ENCODE measurements around the gene SPOCK1. TPM values are rescaled to one million over a fixed set of nuclear protein-coding genes. Genes with fewer than 3 reads are reported as not detected.
"Not testable (repeated sequence)": the region's sequence is repeated elsewhere in the genome, so short reads cannot be mapped to it uniquely, and the experiment has no call there.

Gene SPOCK1
- total and polyA plus RNA-seq, 2 of the 4 experiments (the other 2 are of a cell fraction) = 5.0 to 20.3 TPM

GRCh38 chr5:137260820-137261695 lies 238.1 kb downstream of the SPOCK1 start:
- no peak overlapping the region for H3K4me2 ChIP-seq (ENCODE audit: low read depth, low read length)
- H3K4me3 ChIP-seq (ENCODE audit: insufficient read depth, low read depth, low read length) = no peak overlapping the region
- no peaks in the 10 kb centered on the region for H3K79me1 ChIP-seq (ENCODE audit: low read depth in 1 of 2, low read length in 2 of 2)
- no peak overlapping the region for H3K9ac ChIP-seq (ENCODE audit: low read depth, low read length)
- H3K23ac ChIP-seq (ENCODE audit: low read depth, low read length) = no peak overlapping the region
- TF ChIP-seq BHLHE40 (IDR thresholded peaks at IDR 0.05; ENCODE audit: low read depth, low read length) (no peak), FOS (IDR thresholded peaks at IDR 0.05; ENCODE audit: low read depth, low read length) (no peak), RCOR1 (IDR thresholded peaks at IDR 0.05; ENCODE audit: insufficient replicate concordance, low read length) (no peak), CHD1 (IDR thresholded peaks at IDR 0.05; ENCODE audit: low read depth, low read length) (no peak), RFX5 (IDR thresholded peaks at IDR 0.05; ENCODE audit: low read depth, low read length) (no peak)
- TF ChIP-seq, protein P1, sequence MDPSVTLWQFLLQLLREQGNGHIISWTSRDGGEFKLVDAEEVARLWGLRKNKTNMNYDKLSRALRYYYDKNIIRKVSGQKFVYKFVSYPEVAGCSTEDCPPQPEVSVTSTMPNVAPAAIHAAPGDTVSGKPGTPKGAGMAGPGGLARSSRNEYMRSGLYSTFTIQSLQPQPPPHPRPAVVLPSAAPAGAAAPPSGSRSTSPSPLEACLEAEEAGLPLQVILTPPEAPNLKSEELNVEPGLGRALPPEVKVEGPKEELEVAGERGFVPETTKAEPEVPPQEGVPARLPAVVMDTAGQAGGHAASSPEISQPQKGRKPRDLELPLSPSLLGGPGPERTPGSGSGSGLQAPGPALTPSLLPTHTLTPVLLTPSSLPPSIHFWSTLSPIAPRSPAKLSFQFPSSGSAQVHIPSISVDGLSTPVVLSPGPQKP (IDR thresholded peaks at IDR 0.05; ENCODE audit: borderline replicate concordance, low read depth, low read length) = no peak
- no peak overlapping the region for H4K91ac ChIP-seq (ENCODE audit: insufficient read depth, low read depth, low read length)
- no peak overlapping the region for H2BK20ac ChIP-seq (ENCODE audit: low read depth, low read length)
- WGBS, 2 experiments (ENCODE audit: extremely low coverage in 2 of 2, insufficient read length in 1 of 2) = 100% methylated on average over 2 of the region's 5 CpGs; no CpG with 5 or more reads in 1 of the 2 experiments
- no peak overlapping the region for H3K4ac ChIP-seq (ENCODE audit: low read depth, low read length)
- H2BK5ac ChIP-seq (ENCODE audit: low read depth, low read length, poor library complexity, severe bottlenecking) = no peak overlapping the region
- ChIA-PET CTCF (interaction anchor here (0.5 kb wide), 2 partner anchors 21 to 200 kb away, joined by 3 to 4 read pairs; no protein-coding TSS in a partner anchor), POLR2A (ENCODE audit: unreplicated experiment) (no interaction called here)
- in situ Hi-C loops (cut with MboI; ENCODE audit: low sequenced_read_pairs) = no loop called here
- no peaks in the 10 kb centered on the region for H3K36me3 ChIP-seq (ENCODE audit: control insufficient read depth, insufficient read depth, low read length)
- H3K4me1 ChIP-seq (ENCODE audit: control insufficient read depth, insufficient read depth, low read length) = no peaks in the 10 kb centered on the region; the same call in 1 of the 2 replicates
- H3K27ac ChIP-seq (ENCODE audit: insufficient read depth, low read length) = no peak overlapping the region
- no peak overlapping the region for H2BK120ac ChIP-seq (ENCODE audit: low read depth, low read length)
- H3K14ac ChIP-seq (replicated peaks; ENCODE audit: low read depth, low read length) = no peak overlapping the region
- H3K18ac ChIP-seq (ENCODE audit: low read depth, low read length) = no peak overlapping the region
- H2AK9ac ChIP-seq (replicated peaks; ENCODE audit: low read depth, low read length, poor library complexity) = no peak overlapping the region
- no peaks in the 10 kb centered on the region for H3K9me1 ChIP-seq (ENCODE audit: insufficient read depth, low read length)
- no peak overlapping the region for H2AFZ ChIP-seq (replicated peaks; ENCODE audit: low read length, poor library complexity)
- intact Hi-C loops (cut with micrococcal nuclease) = no loop called here
- H4K8ac ChIP-seq (ENCODE audit: low read depth in 2 of 2, low read length in 2 of 2) = no peak overlapping the region
- H4K20me1 ChIP-seq (ENCODE audit: insufficient read depth, low read length) = no peaks in the 10 kb centered on the region
- no peak overlapping the region for H2BK15ac ChIP-seq (ENCODE audit: low read depth, low read length)
- no peak overlapping the region for H2AK5ac ChIP-seq (ENCODE audit: low read depth, low read length)
- dilution Hi-C loops (cut with HindIII; ENCODE audit: low sequenced_read_pairs, unreplicated experiment) = no loop called here
- H4K5ac ChIP-seq (ENCODE audit: low read depth, low read length) = no peak overlapping the region
- no peak for ATAC-seq (ENCODE audit: low read depth)
- H3K56ac ChIP-seq (ENCODE audit: extremely low read depth, insufficient read depth, low read length) = no peak overlapping the region
- H3K9me3 ChIP-seq (ENCODE audit: control insufficient read depth, insufficient read depth, low read length) = no peaks in the 10 kb centered on the region
- no peaks in the 10 kb centered on the region for H3K27me3 ChIP-seq (ENCODE audit: control insufficient read depth, insufficient read depth, low read length)
- BruUV-seq (replicated peaks) = no TSS peak
- DNase-seq = no peak

GRCh38 chr5:137259115-137259514 lies 240.0 kb downstream of the SPOCK1 start:
- POLR2A ChIA-PET (ENCODE audit: unreplicated experiment); H3K79me1 ChIP-seq (ENCODE audit: low read depth in 1 of 2, low read length in 2 of 2); H4K5ac ChIP-seq (ENCODE audit: low read depth, low read length); ATAC-seq (ENCODE audit: low read depth); H3K4me3 ChIP-seq (ENCODE audit: insufficient read depth, low read depth, low read length); dilution Hi-C loops (cut with HindIII; ENCODE audit: low sequenced_read_pairs, unreplicated experiment); H3K18ac ChIP-seq (ENCODE audit: low read depth, low read length); H2AFZ ChIP-seq (replicated peaks; ENCODE audit: low read length, poor library complexity); H3K4me2 ChIP-seq (ENCODE audit: low read depth, low read length); H2AK9ac ChIP-seq (replicated peaks; ENCODE audit: low read depth, low read length, poor library complexity); DNase-seq; in situ Hi-C loops (cut with MboI; ENCODE audit: low sequenced_read_pairs); H3K27me3 ChIP-seq (ENCODE audit: control insufficient read depth, insufficient read depth, low read length); H3K23ac ChIP-seq (ENCODE audit: low read depth, low read length); H3K9me1 ChIP-seq (ENCODE audit: insufficient read depth, low read length); H2AK5ac ChIP-seq (ENCODE audit: low read depth, low read length); H2BK15ac ChIP-seq (ENCODE audit: low read depth, low read length); BruUV-seq (replicated peaks); H3K9ac ChIP-seq (ENCODE audit: low read depth, low read length); H2BK5ac ChIP-seq (ENCODE audit: low read depth, low read length, poor library complexity, severe bottlenecking); H2BK120ac ChIP-seq (ENCODE audit: low read depth, low read length); H4K20me1 ChIP-seq (ENCODE audit: insufficient read depth, low read length); H3K56ac ChIP-seq (ENCODE audit: extremely low read depth, insufficient read depth, low read length); H3K27ac ChIP-seq (ENCODE audit: insufficient read depth, low read length); H3K9me3 ChIP-seq (ENCODE audit: control insufficient read depth, insufficient read depth, low read length); H4K91ac ChIP-seq (ENCODE audit: insufficient read depth, low read depth, low read length); intact Hi-C loops (cut with micrococcal nuclease); H3K14ac ChIP-seq (replicated peaks; ENCODE audit: low read depth, low read length); H3K4ac ChIP-seq (ENCODE audit: low read depth, low read length); CTCF ChIA-PET; H4K8ac ChIP-seq (ENCODE audit: low read depth in 2 of 2, low read length in 2 of 2); H3K36me3 ChIP-seq (ENCODE audit: control insufficient read depth, insufficient read depth, low read length); H2BK20ac ChIP-seq (ENCODE audit: low read depth, low read length); H3K4me1 ChIP-seq (ENCODE audit: control insufficient read depth, insufficient read depth, low read length): not testable (repeated sequence)
- no CpG with 5 or more reads among the region's 2 CpGs for WGBS, 2 experiments (ENCODE audit: extremely low coverage in 2 of 2, insufficient read length in 1 of 2)

Data from IMR-90 (cell line).